CD14-positive monocyte (primary cell): ENCODE results near the gene PFN3. TPM values are rescaled to one million over a fixed set of nuclear protein-coding genes. Genes with fewer than 3 reads are reported as not detected.

Experiments used
- DNase-seq, 3 donors: peaks; one replicate each; pipeline ENCODE4 v3.0.0-alpha.2; 2011 to 2022
- H2AFZ ChIP-seq: 2 replicates; pipeline ENCODE4 v1.6.0; 2012; ENCODE audit warnings: mild to moderate bottlenecking, low read depth, low read length, inconsistent platforms; ENCODE audit not compliant: insufficient read depth, poor library complexity, severe bottlenecking
- H3K27ac ChIP-seq, 2 donors: 1 replicate in 1 of 2; 2 replicates in 1 of 2; pipeline ENCODE4 v1.5.1; 2012 to 2013; ENCODE audit warnings: low read length in 2 of 2, control low read depth in 1 of 2, inconsistent platforms in 1 of 2, low read depth in 1 of 2, mild to moderate bottlenecking in 1 of 2
- H3K27me3 ChIP-seq, 2 donors: one replicate each; pipeline versions ENCODE4 v1.6.0 to v1.6.1; 2011 to 2013; ENCODE audit warnings: low read length in 2 of 2; ENCODE audit not compliant: control insufficient read depth in 2 of 2, insufficient read depth in 2 of 2
- H3K36me3 ChIP-seq, 2 donors: replicated peaks in 1 of 2; 1 replicate in 1 of 2; 2 replicates in 1 of 2; pipeline versions ENCODE4 v1.5.1 to v1.6.1; 2012 to 2013; ENCODE audit warnings: low read length in 2 of 2, control low read depth in 1 of 2, inconsistent platforms in 1 of 2, mild to moderate bottlenecking in 1 of 2; ENCODE audit not compliant: insufficient read depth in 2 of 2, control insufficient read depth in 1 of 2
- H3K4me1 ChIP-seq, 2 donors: 1 replicate in 1 of 2; 2 replicates in 1 of 2; pipeline versions ENCODE4 v1.5.1 to v1.6.1; 2012 to 2013; ENCODE audit warnings: low read length in 2 of 2, control low read depth in 1 of 2, inconsistent platforms in 1 of 2, mild to moderate bottlenecking in 1 of 2, moderate library complexity in 1 of 2; ENCODE audit not compliant: insufficient read depth in 2 of 2, control insufficient read depth in 1 of 2
- H3K4me2 ChIP-seq: replicated peaks from 2 replicates; pipeline ENCODE3; 2012; ENCODE audit warnings: low read length, moderate library complexity, mild to moderate bottlenecking; ENCODE audit not compliant: poor library complexity, severe bottlenecking; ENCODE audit errors: extremely low read depth
- H3K4me3 ChIP-seq, 3 experiments: fragments of 200-600 bp in 1 of 3; sonication (generic) in 1 of 3; replicated peaks in 1 of 3; 1 replicate in 2 of 3; 2 replicates in 1 of 3; pipeline ENCODE4 v1.5.1; 2011 to 2013; ENCODE audit warnings: low read length in 3 of 3, mild to moderate bottlenecking in 3 of 3, control low read depth in 2 of 3, low read depth in 2 of 3, inconsistent platforms in 1 of 3, moderate library complexity in 1 of 3
- H3K79me2 ChIP-seq: 2 replicates; pipeline ENCODE4 v1.6.0; 2012; ENCODE audit warnings: mild to moderate bottlenecking, control low read depth, inconsistent platforms, low read length, moderate library complexity; ENCODE audit not compliant: insufficient read depth
- H3K9ac ChIP-seq: 2 replicates; pipeline ENCODE4 v1.6.0; 2017; ENCODE audit warnings: low read length, mild to moderate bottlenecking; ENCODE audit not compliant: insufficient read depth, poor library complexity, severe bottlenecking
- H3K9me3 ChIP-seq, 2 donors: replicated peaks in 1 of 2; 1 replicate in 1 of 2; 2 replicates in 1 of 2; pipeline versions ENCODE4 v1.5.1 to v1.6.1; 2012 to 2013; ENCODE audit warnings: low read length in 2 of 2, control low read depth in 1 of 2; ENCODE audit not compliant: control insufficient read depth in 1 of 2, insufficient read depth in 1 of 2
- H4K20me1 ChIP-seq: 2 replicates; pipeline ENCODE4 v1.6.0; 2012; ENCODE audit warnings: mild to moderate bottlenecking, low read length, control low read depth, moderate library complexity; ENCODE audit not compliant: insufficient read depth
- H3K27ac Mint-ChIP-seq, 7 donors: one replicate each; pipeline ENCODE4 v1.8.0; 2020; ENCODE audit warnings: mild to moderate bottlenecking in 7 of 7, mixed read lengths in 7 of 7, moderate library complexity in 6 of 7, inconsistent platforms in 2 of 7
- H3K27me3 Mint-ChIP-seq, 3 donors: one replicate each; pipeline ENCODE4 v1.8.0; 2021 to 2022; ENCODE audit warnings: low read depth in 3 of 3, mild to moderate bottlenecking in 3 of 3, mixed read lengths in 3 of 3, moderate library complexity in 3 of 3, inconsistent platforms in 1 of 3
- H3K36me3 Mint-ChIP-seq, 2 donors: one replicate each; pipeline ENCODE4 v1.8.0; 2020; ENCODE audit warnings: mixed read lengths in 2 of 2, inconsistent platforms in 1 of 2, mild to moderate bottlenecking in 1 of 2
- H3K4me1 Mint-ChIP-seq: one replicate; pipeline ENCODE4 v1.8.0; 2020; ENCODE audit warnings: mild to moderate bottlenecking, mixed read lengths
- H3K4me3 Mint-ChIP-seq, 2 donors: one replicate each; pipeline ENCODE4 v1.8.0; 2020; ENCODE audit warnings: mild to moderate bottlenecking in 2 of 2, mixed read lengths in 2 of 2, moderate library complexity in 1 of 2
- H3K9me3 Mint-ChIP-seq, 7 donors: one replicate each; pipeline ENCODE4 v1.8.0; 2020 to 2022; ENCODE audit warnings: mixed read lengths in 7 of 7, mild to moderate bottlenecking in 6 of 7, moderate library complexity in 6 of 7, inconsistent platforms in 2 of 7
- WGBS: methylation state at CpG from one replicate; pipeline ENCODE4 v1.1.5; 2013; ENCODE audit warnings: missing lambda C conversion rate; ENCODE audit not compliant: insufficient coverage; 5-methylcytosine and 5-hydroxymethylcytosine counted together
- intact Hi-C, 2 donors: fragments of 100-400 bp; cut with micrococcal nuclease; formaldehyde crosslinking; loops; one replicate each; pipeline versions ENCODE4 v1.15.0 to v1.15.1; 2023
- polyA plus RNA-seq, 3 donors: library from polyadenylated mRNA; depleted of rRNA in 1 of 3; unstranded in 2 of 3; stranded (reverse) in 1 of 3; fragments of 300-500 nt in 2 of 3; fragments of >200 nt in 1 of 3; fragmentation: Illumina TruSeq in 2 of 3; gene quantifications; 1 replicate in 2 of 3; 2 replicates in 1 of 3; pipeline ENCODE4 v1.2.3, GENCODE V29; 2012 to 2021
- TF ChIP-seq, protein P1 (sequence below): fragments of 200-600 bp; IDR thresholded peaks from one replicate; pipeline ENCODE4 v1.8.0; 2022; ENCODE audit warnings: antibody characterized with exemption, mild to moderate bottlenecking

Gene PFN3
- polyA plus RNA-seq, 3 donors: not detected

DNA sequence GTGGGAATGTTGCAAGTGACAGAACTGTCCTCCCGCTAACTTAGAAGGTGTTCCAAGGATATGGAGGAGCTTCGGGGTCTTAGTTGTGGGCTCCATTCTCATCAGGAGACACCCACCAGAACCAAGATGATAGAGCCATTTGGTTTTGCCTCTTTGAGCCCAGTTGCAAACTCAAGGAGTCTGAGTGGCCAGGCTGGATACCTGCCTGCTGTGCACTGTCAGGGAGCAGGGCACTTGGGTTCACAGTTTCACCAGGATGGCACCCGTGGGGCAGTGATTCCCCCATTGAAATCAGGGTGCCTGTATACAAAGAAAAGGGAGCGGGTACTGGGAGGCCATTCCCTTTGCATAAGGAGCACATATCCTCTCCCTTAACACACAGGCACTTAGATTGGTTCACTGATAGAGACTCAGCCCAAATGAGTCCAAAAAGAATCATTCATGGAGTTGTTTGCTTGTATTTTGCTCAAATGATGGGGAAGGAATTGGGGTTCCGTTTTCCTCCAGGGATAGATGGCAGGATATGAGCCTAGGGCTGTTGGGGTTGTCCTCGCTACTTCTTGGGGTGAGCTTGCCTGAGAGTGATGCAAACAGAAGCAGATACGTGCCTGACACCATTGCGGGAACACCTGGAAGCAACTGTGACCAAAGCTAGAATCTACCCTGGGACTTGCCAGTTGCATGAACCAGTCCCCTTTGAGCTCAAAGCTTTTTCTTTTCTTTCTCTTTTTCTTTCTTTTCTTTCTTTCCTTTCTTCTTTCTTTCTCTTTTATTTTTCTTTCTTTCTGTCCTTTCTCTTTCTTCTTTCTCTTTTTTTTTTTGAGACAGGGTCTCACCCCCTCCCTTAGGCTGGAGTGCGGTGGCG lies 44.8 kb upstream of the PFN3 start:
- no peak overlapping the region for H3K27ac ChIP-seq
- intact Hi-C loops: loop anchor here in 1 of 2 donors (2.0 kb wide), 1 partner anchor 14 kb away; no protein-coding TSS in a partner anchor
- peaks cover 0 to 3% (median 0%) of the 10 kb centered on the region in 7 donors for H3K9me3 Mint-ChIP-seq
- no peaks in the 10 kb centered on the region for H3K9me3 ChIP-seq
- TF ChIP-seq, protein P1, sequence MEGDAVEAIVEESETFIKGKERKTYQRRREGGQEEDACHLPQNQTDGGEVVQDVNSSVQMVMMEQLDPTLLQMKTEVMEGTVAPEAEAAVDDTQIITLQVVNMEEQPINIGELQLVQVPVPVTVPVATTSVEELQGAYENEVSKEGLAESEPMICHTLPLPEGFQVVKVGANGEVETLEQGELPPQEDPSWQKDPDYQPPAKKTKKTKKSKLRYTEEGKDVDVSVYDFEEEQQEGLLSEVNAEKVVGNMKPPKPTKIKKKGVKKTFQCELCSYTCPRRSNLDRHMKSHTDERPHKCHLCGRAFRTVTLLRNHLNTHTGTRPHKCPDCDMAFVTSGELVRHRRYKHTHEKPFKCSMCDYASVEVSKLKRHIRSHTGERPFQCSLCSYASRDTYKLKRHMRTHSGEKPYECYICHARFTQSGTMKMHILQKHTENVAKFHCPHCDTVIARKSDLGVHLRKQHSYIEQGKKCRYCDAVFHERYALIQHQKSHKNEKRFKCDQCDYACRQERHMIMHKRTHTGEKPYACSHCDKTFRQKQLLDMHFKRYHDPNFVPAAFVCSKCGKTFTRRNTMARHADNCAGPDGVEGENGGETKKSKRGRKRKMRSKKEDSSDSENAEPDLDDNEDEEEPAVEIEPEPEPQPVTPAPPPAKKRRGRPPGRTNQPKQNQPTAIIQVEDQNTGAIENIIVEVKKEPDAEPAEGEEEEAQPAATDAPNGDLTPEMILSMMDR: no peak
- peaks cover 35% of the 10 kb centered on the region in 2 donors for H3K36me3 ChIP-seq
- 57% methylated on average over 5 of the region's 10 CpGs for WGBS
- peak overlapping the region; percentile 45 to 73 for H3K4me3 Mint-ChIP-seq
- H3K4me2 ChIP-seq: peak overlapping the region; percentile 86
- peak overlapping the region in 6 of 7 donors; percentile 42 to 79 (median 54) for H3K27ac Mint-ChIP-seq
- peak overlapping the region in 1 of 3 experiments; percentile 73 for H3K4me3 ChIP-seq
- peaks cover 0 to 27% of the 10 kb centered on the region in 2 donors for H3K27me3 ChIP-seq
- peaks cover 24 to 39% (median 30%) of the 10 kb centered on the region in 3 donors for H3K27me3 Mint-ChIP-seq
- no peaks in the 10 kb centered on the region for H3K79me2 ChIP-seq
- no peak for DNase-seq
- H3K9ac ChIP-seq: no peak overlapping the region
- H3K4me1 Mint-ChIP-seq: peaks cover 41% of the 10 kb centered on the region
- H3K4me1 ChIP-seq: peaks cover 38 to 57% of the 10 kb centered on the region in 2 donors
- peaks cover 30 to 32% of the 10 kb centered on the region in 2 donors for H3K36me3 Mint-ChIP-seq
- H2AFZ ChIP-seq: no peak overlapping the region
- peaks cover 75% of the 10 kb centered on the region for H4K20me1 ChIP-seq

GRCh38 chr5:177444106-177445051 lies 43.9 kb upstream of the PFN3 start:
- no peak overlapping the region for H2AFZ ChIP-seq
- H3K4me3 Mint-ChIP-seq: no peak overlapping the region
- peaks cover 39 to 41% of the 10 kb centered on the region in 2 donors for H3K36me3 Mint-ChIP-seq
- H3K9me3 ChIP-seq: no peaks in the 10 kb centered on the region
- peaks cover 38 to 57% of the 10 kb centered on the region in 2 donors for H3K4me1 ChIP-seq
- H3K27me3 ChIP-seq: peaks cover 0 to 18% of the 10 kb centered on the region in 2 donors
- H3K4me2 ChIP-seq: no peak overlapping the region
- no peak overlapping the region for H3K4me3 ChIP-seq
- DNase-seq: no peak
- peaks cover 18 to 30% (median 23%) of the 10 kb centered on the region in 3 donors for H3K27me3 Mint-ChIP-seq
- no peaks in the 10 kb centered on the region for H3K79me2 ChIP-seq
- H3K27ac Mint-ChIP-seq: peak overlapping the region in 4 of 7 donors; percentile 18 to 79 (median 73)
- 84% methylated on average over 5 of the region's 7 CpGs for WGBS
- peaks cover 42 to 45% of the 10 kb centered on the region in 2 donors for H3K36me3 ChIP-seq
- intact Hi-C loops: loop anchor here in 1 of 2 donors (2.0 kb wide), 1 partner anchor 14 kb away; no protein-coding TSS in a partner anchor
- H3K9ac ChIP-seq: no peak overlapping the region
- peaks cover 41% of the 10 kb centered on the region for H3K4me1 Mint-ChIP-seq
- TF ChIP-seq, protein P1: no peak
- peaks cover 84% of the 10 kb centered on the region for H4K20me1 ChIP-seq
- no peak overlapping the region for H3K27ac ChIP-seq
- H3K9me3 Mint-ChIP-seq: peaks cover 0 to 3% (median 0%) of the 10 kb centered on the region in 7 donors
